K562 (cell line): ENCODE measurements around the gene OXLD1. TPM values are rescaled to one million over a fixed set of nuclear protein-coding genes. Genes with fewer than 3 reads are reported as not detected.
A peak's percentile ranks its signal among the peaks of the same experiment; 100 is the strongest.

Experiments used
- EHMT2 ChIP-seq: fragments of 450-650 bp; IDR thresholded peaks from 2 replicates; pipeline ENCODE4 v1.6.1; 2018; ENCODE audit warnings: antibody characterized with exemption
- HDAC2 ChIP-seq: fragments of 450-650 bp; IDR thresholded peaks from 2 replicates; pipeline ENCODE4 v1.6.1; 2016; ENCODE audit warnings: mild to moderate bottlenecking
- MYC ChIP-seq, 2 experiments: fragments of 250-450 bp in 1 of 2; sonication (Bioruptor Pico) in 1 of 2; IDR thresholded peaks; 2 replicates each; pipeline versions ENCODE4 v1.5.1 to v1.6.1; 2012 to 2021; ENCODE audit warnings: low read depth in 2 of 2, borderline replicate concordance in 1 of 2, improper control_type of control experiment in 1 of 2, low read length in 1 of 2, mild to moderate bottlenecking in 1 of 2, moderate library complexity in 1 of 2
- NRF1 ChIP-seq, 2 experiments: fragments of 450-650 bp; IDR thresholded peaks in 1 of 2; conservative IDR thresholded peaks in 1 of 2; 2 replicates each; pipeline ENCODE4 v1.6.1; 2014; ENCODE audit warnings: mild to moderate bottlenecking in 2 of 2
- SIN3A ChIP-seq, 2 experiments: fragments of 150-350 bp in 1 of 2; IDR thresholded peaks; 2 replicates each; pipeline ENCODE4 v1.6.1; 2011 to 2016; ENCODE audit warnings: borderline replicate concordance in 2 of 2, low read depth in 2 of 2, low read length in 2 of 2, mild to moderate bottlenecking in 2 of 2, moderate library complexity in 2 of 2; ENCODE audit not compliant: control insufficient read depth in 1 of 2
- SRF ChIP-seq, 2 experiments: fragments of 250-450, 450-650 bp in 1 of 2; sonication (Bioruptor Pico) in 1 of 2; sonication (generic) in 1 of 2; formaldehyde crosslinking; IDR thresholded peaks; 2 replicates each; pipeline versions ENCODE4 v1.5.0 to v1.5.1; 2020 to 2022; ENCODE audit warnings: mild to moderate bottlenecking in 1 of 2, missing genetic modification reagents in 1 of 2
- THAP7 ChIP-seq: fragments of 250-450 bp; sonication (Bioruptor Pico); IDR thresholded peaks from 2 replicates; pipeline ENCODE4 v1.5.0; 2021
- YY1 ChIP-seq, 3 experiments: IDR thresholded peaks; 2 replicates each; pipeline ENCODE4 v1.6.1; 2011; ENCODE audit warnings: low read length in 2 of 3, mild to moderate bottlenecking in 2 of 3, moderate library complexity in 2 of 3, borderline replicate concordance in 1 of 3, control low read depth in 1 of 3, low read depth in 1 of 3; ENCODE audit not compliant: insufficient read depth in 3 of 3, insufficient replicate concordance in 2 of 3, control insufficient read depth in 1 of 3, insufficient read length in 1 of 3; ENCODE audit errors: extremely low read depth in 1 of 3
- polyA plus RNA-seq, 8 experiments: library from polyadenylated mRNA; depleted of rRNA in 4 of 8; stranded (reverse) in 5 of 8; unstranded in 3 of 8; fragments of >200 nt; fragmentation: Nextera tagmentation in 2 of 8; fragmentation: Illumina TruSeq in 1 of 8; extraction: Ambion mirVana in 2 of 8; extraction: Trizol in 1 of 8; gene quantifications; 2 replicates each; pipeline versions ENCODE4 v1.2.1 to v1.2.3, GENCODE V29; 2011 to 2014; ENCODE audit warnings: inconsistent platforms in 1 of 8, missing spikeins in 1 of 8
- total RNA-seq, 7 experiments: library from RNA; depleted of rRNA in 6 of 7; stranded (reverse); fragments of >200 nt in 6 of 7; fragmentation: Illumina TruSeq in 2 of 7; extraction: Trizol in 2 of 7; gene quantifications; 2 replicates each; pipeline versions ENCODE4 v1.2.1 to v1.2.3, GENCODE V29; 2011 to 2021; ENCODE audit warnings: low replicate concordance in 1 of 7
- TF ChIP-seq, protein P1 (sequence below), 3 experiments: IDR thresholded peaks in 2 of 3; conservative IDR thresholded peaks in 1 of 3; 2 replicates each; pipeline ENCODE4 v1.5.1; 2011 to 2012; ENCODE audit warnings: low read length in 3 of 3, mild to moderate bottlenecking in 3 of 3, control low read depth in 2 of 3, improper control_type of control experiment in 1 of 3, inconsistent platforms in 1 of 3, low read depth in 1 of 3, mixed read lengths in 1 of 3, moderate library complexity in 1 of 3; ENCODE audit not compliant: insufficient read depth in 2 of 3

The OXLD1 gene
- total and polyA plus RNA-seq, 9 of the 15 experiments (the other 6 are each of a cell fraction or from before 2014, with no cell fraction given): 4.4 to 115 (median 29.3) TPM

- 0 out of 2 replicates have a peak, but pooled peaks have one; percentile 59 for TF ChIP-seq THAP7 (CRISPR knock-in tag)
- TF ChIP-seq SRF (CRISPR knock-in tag; IDR thresholded peaks at IDR 0.05): 0 out of 4 replicates have a peak, but pooled peaks have one; percentile 19 to 30
- TF ChIP-seq MYC (IDR thresholded peaks at IDR 0.05; ENCODE audit: low read depth, low read length): peak; percentile 96
- no peak for TF ChIP-seq MYC (CRISPR knock-in tag; IDR thresholded peaks at IDR 0.05; ENCODE audit: borderline replicate concordance, low read depth)
- TF ChIP-seq EHMT2: no peak
- no peak for TF ChIP-seq HDAC2
- TF ChIP-seq NRF1 (conservative IDR thresholded peaks at IDR 0.05 in 1 of 2, IDR thresholded peaks at IDR 0.05 in 1 of 2): peak; percentile 94
- TF ChIP-seq, protein P1, sequence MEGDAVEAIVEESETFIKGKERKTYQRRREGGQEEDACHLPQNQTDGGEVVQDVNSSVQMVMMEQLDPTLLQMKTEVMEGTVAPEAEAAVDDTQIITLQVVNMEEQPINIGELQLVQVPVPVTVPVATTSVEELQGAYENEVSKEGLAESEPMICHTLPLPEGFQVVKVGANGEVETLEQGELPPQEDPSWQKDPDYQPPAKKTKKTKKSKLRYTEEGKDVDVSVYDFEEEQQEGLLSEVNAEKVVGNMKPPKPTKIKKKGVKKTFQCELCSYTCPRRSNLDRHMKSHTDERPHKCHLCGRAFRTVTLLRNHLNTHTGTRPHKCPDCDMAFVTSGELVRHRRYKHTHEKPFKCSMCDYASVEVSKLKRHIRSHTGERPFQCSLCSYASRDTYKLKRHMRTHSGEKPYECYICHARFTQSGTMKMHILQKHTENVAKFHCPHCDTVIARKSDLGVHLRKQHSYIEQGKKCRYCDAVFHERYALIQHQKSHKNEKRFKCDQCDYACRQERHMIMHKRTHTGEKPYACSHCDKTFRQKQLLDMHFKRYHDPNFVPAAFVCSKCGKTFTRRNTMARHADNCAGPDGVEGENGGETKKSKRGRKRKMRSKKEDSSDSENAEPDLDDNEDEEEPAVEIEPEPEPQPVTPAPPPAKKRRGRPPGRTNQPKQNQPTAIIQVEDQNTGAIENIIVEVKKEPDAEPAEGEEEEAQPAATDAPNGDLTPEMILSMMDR (IDR thresholded peaks at IDR 0.05 in 2 of 3, conservative IDR thresholded peaks at IDR 0.05 in 1 of 3; ENCODE audit: insufficient read depth in 2 of 3, low read depth in 1 of 3, low read length in 3 of 3): no peak
- peak in 1 of 3 experiments; percentile 6 for TF ChIP-seq YY1 (IDR thresholded peaks at IDR 0.05; ENCODE audit: borderline replicate concordance in 1 of 3, control insufficient read depth in 1 of 3, extremely low read depth in 1 of 3, insufficient read depth in 3 of 3, insufficient read length in 1 of 3, insufficient replicate concordance in 2 of 3, low read depth in 1 of 3, low read length in 2 of 3)
- peak in 1 of 2 experiments; percentile 73; a peak in 2 of 4 replicates for TF ChIP-seq SIN3A (IDR thresholded peaks at IDR 0.05; ENCODE audit: borderline replicate concordance in 2 of 2, control insufficient read depth in 1 of 2, low read depth in 2 of 2, low read length in 2 of 2)
These were observed 45.5 kb upstream of the OXLD1 start, which contains the start of gene SLC25A10 (continued) for GRCh38 chr17:81711814-81712467.
